Keratinocyte (primary cell): ENCODE results near the gene NME5. TPM values are rescaled to one million over a fixed set of nuclear protein-coding genes. Genes with fewer than 3 reads are reported as not detected.

ENCODE experiments used
- DNase-seq: peaks from one replicate; pipeline ENCODE4 v3.0.0-alpha.2; 2011; ENCODE audit warnings: low read depth, missing footprints, low spot score
- FAIRE-seq: peaks from 2 replicates; lab custom pipeline; 2011; peaks lifted over from hg19 to GRCh38; lab: Jason Lieb, UNC
- H2AFZ ChIP-seq: 2 replicates; pipeline ENCODE4 v1.6.0; 2012; ENCODE audit warnings: low read length, control low read depth, inconsistent platforms; ENCODE audit not compliant: control insufficient read depth
- H3K27ac ChIP-seq: 2 replicates; pipeline ENCODE4 v1.5.1; 2011; ENCODE audit warnings: low read length; ENCODE audit not compliant: control insufficient read depth, insufficient read depth
- H3K27me3 ChIP-seq: 3 replicates; pipeline ENCODE4 v1.6.0; 2011; ENCODE audit warnings: low read length; ENCODE audit not compliant: control insufficient read depth, insufficient read depth; ENCODE audit errors: extremely low read depth
- H3K36me3 ChIP-seq, 2 experiments: 2 replicates in 1 of 2; 3 replicates in 1 of 2; pipeline ENCODE4 v1.5.1; 2011; ENCODE audit warnings: low read length in 2 of 2, mild to moderate bottlenecking in 1 of 2; ENCODE audit not compliant: control insufficient read depth in 2 of 2, insufficient read depth in 2 of 2; ENCODE audit errors: extremely low read depth in 1 of 2
- H3K4me1 ChIP-seq: 3 replicates; pipeline ENCODE4 v1.5.1; 2011; ENCODE audit warnings: low read length; ENCODE audit not compliant: control insufficient read depth, insufficient read depth; ENCODE audit errors: extremely low read depth
- H3K4me2 ChIP-seq: 3 replicates; pipeline ENCODE4 v1.6.0; 2011; ENCODE audit warnings: low read depth, low read length; ENCODE audit not compliant: control insufficient read depth, insufficient read depth; ENCODE audit errors: extremely low read depth
- H3K4me3 ChIP-seq, 3 experiments: fragments of 200-600 bp in 1 of 3; sonication (generic) in 1 of 3; 2 replicates in 2 of 3; 3 replicates in 1 of 3; pipeline ENCODE4 v1.5.1; 2011 to 2016; ENCODE audit warnings: low read length in 3 of 3, mild to moderate bottlenecking in 3 of 3, control low read depth in 2 of 3, inconsistent platforms in 1 of 3, low read depth in 1 of 3, mixed read lengths in 1 of 3, mixed run types in 1 of 3, moderate library complexity in 1 of 3; ENCODE audit not compliant: control insufficient read depth in 2 of 3, insufficient read depth in 2 of 3; ENCODE audit errors: extremely low read depth in 1 of 3
- H3K79me2 ChIP-seq: 2 replicates; pipeline ENCODE4 v1.6.0; 2012; ENCODE audit warnings: low read length; ENCODE audit not compliant: control insufficient read depth, insufficient read depth
- H3K9ac ChIP-seq: 3 replicates; pipeline ENCODE4 v1.6.0; 2011; ENCODE audit warnings: low read length; ENCODE audit not compliant: control insufficient read depth, insufficient read depth; ENCODE audit errors: extremely low read depth
- H3K9me1 ChIP-seq: 3 replicates; pipeline ENCODE4 v1.6.0; 2011; ENCODE audit warnings: low read length; ENCODE audit not compliant: control insufficient read depth, insufficient read depth; ENCODE audit errors: extremely low read depth
- H3K9me3 ChIP-seq: 2 replicates; pipeline ENCODE4 v1.5.1; 2012; ENCODE audit warnings: low read depth, low read length; ENCODE audit not compliant: control insufficient read depth
- H4K20me1 ChIP-seq: 3 replicates; pipeline ENCODE4 v1.6.0; 2011; ENCODE audit warnings: low read length; ENCODE audit not compliant: control insufficient read depth, insufficient read depth; ENCODE audit errors: extremely low read depth
- EZH2 ChIP-seq: IDR thresholded peaks from one replicate; pipeline ENCODE4 v1.6.1; 2012; ENCODE audit warnings: inconsistent platforms, mild to moderate bottlenecking, low read length, moderate library complexity
- dilution Hi-C: fragments of 300-500 bp; cut with MboI; formaldehyde crosslinking; loops from one replicate; pipeline ENCODE4 v1.7.0; 2020; ENCODE audit warnings: low sequenced_read_pairs; ENCODE audit not compliant: extremely low pct_ligation_motif_present
- polyA plus RNA-seq, 5 experiments: library from polyadenylated mRNA; depleted of rRNA in 3 of 5; stranded (reverse) in 3 of 5; stranded (forward) in 1 of 5; unstranded in 1 of 5; fragments of >200 nt; gene quantifications; 1 replicate in 1 of 5; 2 replicates in 3 of 5; 3 replicates in 1 of 5; pipeline versions ENCODE4 v1.2.1 to v1.2.3, GENCODE V29; 2011 to 2012; ENCODE audit warnings: missing spikeins in 2 of 5, low read depth in 1 of 5, low replicate concordance in 1 of 5
- TF ChIP-seq, protein P1 (sequence below), 3 experiments: IDR thresholded peaks in 1 of 3; conservative IDR thresholded peaks in 1 of 3; optimal IDR thresholded peaks in 1 of 3; 2 replicates in 2 of 3; 3 replicates in 1 of 3; pipeline versions ENCODE3 to v1.5.1; 2011; ENCODE audit warnings: low read length in 3 of 3, mild to moderate bottlenecking in 3 of 3, moderate library complexity in 2 of 3, control low read depth in 1 of 3, inconsistent platforms in 1 of 3; ENCODE audit not compliant: insufficient read depth in 2 of 3; ENCODE audit errors: extremely low read depth in 1 of 3

NME5 gene
- polyA plus RNA-seq, 1 donor (not counting 4 experiments of a cell fraction or from before 2014, with no cell fraction given) = 0.13 TPM

DNA sequence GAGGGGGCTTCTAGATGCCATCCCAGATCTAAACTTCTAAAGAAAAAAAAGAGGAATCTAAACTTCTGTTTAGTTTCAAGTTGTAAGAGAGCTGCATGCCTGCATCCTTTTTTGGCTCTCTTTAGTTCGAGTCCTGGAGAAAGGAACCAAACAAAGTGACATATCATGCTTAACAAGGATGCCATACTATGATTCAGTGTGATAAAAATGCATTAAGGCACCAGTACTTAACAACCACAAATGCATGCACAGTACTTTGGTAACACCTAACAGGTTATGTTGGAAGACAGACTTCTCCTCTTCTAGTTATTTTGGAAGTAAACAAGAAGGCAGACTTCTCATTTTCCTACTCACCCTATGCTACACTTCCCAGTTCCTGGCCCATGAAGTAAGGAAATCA, 27.3 kb downstream of the NME5 start:
- dilution Hi-C loops = no loop called here
- no peak overlapping the region for H2AFZ ChIP-seq
- no peaks in the 10 kb centered on the region for H3K79me2 ChIP-seq
- FAIRE-seq (peak; percentile 26), DNase-seq (no peak)
- no peaks in the 10 kb centered on the region for H4K20me1 ChIP-seq
- H3K4me2 ChIP-seq = no peak overlapping the region
- no peaks in the 10 kb centered on the region for H3K9me1 ChIP-seq
- no peaks in the 10 kb centered on the region for H3K27me3 ChIP-seq
- H3K27ac ChIP-seq = no peak overlapping the region
- H3K4me3 ChIP-seq = no peak overlapping the region
- H3K4me1 ChIP-seq = no peaks in the 10 kb centered on the region
- H3K9ac ChIP-seq = no peak overlapping the region
- no peaks in the 10 kb centered on the region for H3K9me3 ChIP-seq
- no peaks in the 10 kb centered on the region for H3K36me3 ChIP-seq
- TF ChIP-seq EZH2 = no peak
- TF ChIP-seq, protein P1, sequence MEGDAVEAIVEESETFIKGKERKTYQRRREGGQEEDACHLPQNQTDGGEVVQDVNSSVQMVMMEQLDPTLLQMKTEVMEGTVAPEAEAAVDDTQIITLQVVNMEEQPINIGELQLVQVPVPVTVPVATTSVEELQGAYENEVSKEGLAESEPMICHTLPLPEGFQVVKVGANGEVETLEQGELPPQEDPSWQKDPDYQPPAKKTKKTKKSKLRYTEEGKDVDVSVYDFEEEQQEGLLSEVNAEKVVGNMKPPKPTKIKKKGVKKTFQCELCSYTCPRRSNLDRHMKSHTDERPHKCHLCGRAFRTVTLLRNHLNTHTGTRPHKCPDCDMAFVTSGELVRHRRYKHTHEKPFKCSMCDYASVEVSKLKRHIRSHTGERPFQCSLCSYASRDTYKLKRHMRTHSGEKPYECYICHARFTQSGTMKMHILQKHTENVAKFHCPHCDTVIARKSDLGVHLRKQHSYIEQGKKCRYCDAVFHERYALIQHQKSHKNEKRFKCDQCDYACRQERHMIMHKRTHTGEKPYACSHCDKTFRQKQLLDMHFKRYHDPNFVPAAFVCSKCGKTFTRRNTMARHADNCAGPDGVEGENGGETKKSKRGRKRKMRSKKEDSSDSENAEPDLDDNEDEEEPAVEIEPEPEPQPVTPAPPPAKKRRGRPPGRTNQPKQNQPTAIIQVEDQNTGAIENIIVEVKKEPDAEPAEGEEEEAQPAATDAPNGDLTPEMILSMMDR (optimal IDR thresholded peaks at IDR 0.05 in 1 of 3, IDR thresholded peaks at IDR 0.05 in 1 of 3, conservative IDR thresholded peaks at IDR 0.05 in 1 of 3; ENCODE audit: extremely low read depth in 1 of 3, insufficient read depth in 2 of 3, low read length in 3 of 3) = no peak

DNA sequence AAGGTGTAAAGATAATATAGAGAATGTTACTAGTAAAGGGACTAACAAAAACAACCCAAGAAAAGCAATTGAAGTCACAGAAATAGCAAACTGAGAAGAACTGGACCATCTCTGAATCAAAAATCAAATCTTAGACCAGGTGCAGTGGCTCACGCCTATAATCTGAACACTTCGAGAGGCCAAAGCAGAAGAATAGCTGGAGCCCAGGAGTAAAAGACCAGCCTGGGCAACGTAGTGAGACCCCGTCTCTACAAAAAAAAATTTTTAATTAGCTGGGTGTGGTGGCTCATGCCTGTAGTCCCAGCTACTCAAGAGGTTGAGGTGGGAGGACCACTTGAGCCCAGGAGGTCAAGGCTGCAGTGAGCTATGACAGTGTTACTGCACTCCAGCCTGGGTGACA, 28.0 kb downstream of the NME5 start:
- no peaks in the 10 kb centered on the region for H3K4me1 ChIP-seq
- FAIRE-seq (no peak), DNase-seq (no peak)
- no peaks in the 10 kb centered on the region for H3K27me3 ChIP-seq
- no peaks in the 10 kb centered on the region for H4K20me1 ChIP-seq
- H3K9ac ChIP-seq = no peak overlapping the region
- no peaks in the 10 kb centered on the region for H3K9me1 ChIP-seq
- H3K4me2 ChIP-seq = no peak overlapping the region
- H3K36me3 ChIP-seq = no peaks in the 10 kb centered on the region
- no peak overlapping the region for H3K27ac ChIP-seq
- no peaks in the 10 kb centered on the region for H3K9me3 ChIP-seq
- H3K79me2 ChIP-seq = no peaks in the 10 kb centered on the region
- H3K4me3 ChIP-seq = no peak overlapping the region
- dilution Hi-C loops = no loop called here
- no peak overlapping the region for H2AFZ ChIP-seq
- TF ChIP-seq, protein P1 (optimal IDR thresholded peaks at IDR 0.05 in 1 of 3, IDR thresholded peaks at IDR 0.05 in 1 of 3, conservative IDR thresholded peaks at IDR 0.05 in 1 of 3; ENCODE audit: extremely low read depth in 1 of 3, insufficient read depth in 2 of 3, low read length in 3 of 3) = no peak
- TF ChIP-seq EZH2 = no peak
